SK-N-SH treated with all-trans-retinoic acid at 6 μM for 48 hours (cell line): Measurements from ENCODE around the gene SETD4.

ENCODE experiments used
- CREB5 ChIP-seq: fragments of 250-450 bp; sonication (Bioruptor Pico); IDR thresholded peaks from 2 replicates; pipeline ENCODE4 v1.5.1; 2020; ENCODE audit warnings: low read depth, mild to moderate bottlenecking, moderate library complexity
- ISL1 ChIP-seq: fragments of 250-450 bp; sonication (Bioruptor Pico); IDR thresholded peaks from 2 replicates; pipeline ENCODE4 v2.1.2; 2022; ENCODE audit warnings: mild to moderate bottlenecking, moderate library complexity
- PATZ1 ChIP-seq: fragments of 250-450 bp; sonication (Bioruptor Pico); IDR thresholded peaks from 2 replicates; pipeline ENCODE4 v1.8.0; 2020; ENCODE audit warnings: mild to moderate bottlenecking, moderate library complexity, borderline replicate concordance

GRCh38 chr21:36082237-36082664 lies 21.9 kb upstream of the SETD4 start:
- TF ChIP-seq PATZ1 (CRISPR knock-in tag): no peak
- no peak for TF ChIP-seq CREB5 (CRISPR knock-in tag)
- TF ChIP-seq ISL1: no peak
